ENCODE data around the gene MMS19. TPM values are rescaled to one million over a fixed set of nuclear protein-coding genes. Genes with fewer than 3 reads are reported as not detected.

The MMS19 gene
- total RNA-seq, 1 donor from 2014 or later, result 88.1 TPM

DNA sequence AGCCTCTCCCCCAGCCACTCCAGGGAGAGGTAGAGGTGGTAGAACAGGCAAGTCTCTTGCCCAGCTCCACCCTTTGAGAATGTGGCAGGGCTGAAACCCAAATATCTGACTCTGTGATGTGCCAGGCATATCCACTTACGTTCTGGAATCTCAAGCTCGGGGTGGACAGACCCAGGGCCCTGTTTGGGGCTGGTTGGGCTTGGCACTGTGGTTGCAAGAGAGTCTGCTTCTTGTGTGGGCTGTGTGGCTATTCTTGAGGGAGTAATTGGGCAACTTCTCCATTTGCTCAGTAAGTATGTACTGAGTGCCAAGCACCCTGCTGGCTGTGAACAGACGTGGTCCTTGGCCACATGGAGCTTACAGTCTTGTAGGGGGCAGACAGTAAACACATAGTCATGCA lies 5.2 kb upstream of the MMS19 start:
- DNase-seq (ENCODE audit: low spot score in 2 of 2, unreplicated experiment in 2 of 2), result no peak
- Mint-ChIP-seq H3K4me1 (peaks cover 26% of the 10 kb centered on the region), H3K27me3 (ENCODE audit: low read depth) (peaks cover 24% of the 10 kb centered on the region), H3K36me3 (no peaks in the 10 kb centered on the region), H3K9me3 (no peaks in the 10 kb centered on the region), H3K27ac (no peak overlapping the region), H3K4me3 (no peak overlapping the region)
- TF ChIP-seq CTCF (IDR thresholded peaks at IDR 0.05; ENCODE audit: unreplicated experiment), result no peak

GRCh38 chr10:97502916-97503315 lies 4.7 kb upstream of the MMS19 start:
- Mint-ChIP-seq H3K9me3 (no peaks in the 10 kb centered on the region), H3K27ac (no peak overlapping the region), H3K4me1 (peaks cover 28% of the 10 kb centered on the region), H3K27me3 (ENCODE audit: low read depth) (peaks cover 24% of the 10 kb centered on the region), H3K36me3 (no peaks in the 10 kb centered on the region), H3K4me3 (no peak overlapping the region)
- no peak for TF ChIP-seq CTCF (IDR thresholded peaks at IDR 0.05; ENCODE audit: unreplicated experiment)
- DNase-seq (ENCODE audit: low spot score in 2 of 2, unreplicated experiment in 2 of 2), result no peak

DNA sequence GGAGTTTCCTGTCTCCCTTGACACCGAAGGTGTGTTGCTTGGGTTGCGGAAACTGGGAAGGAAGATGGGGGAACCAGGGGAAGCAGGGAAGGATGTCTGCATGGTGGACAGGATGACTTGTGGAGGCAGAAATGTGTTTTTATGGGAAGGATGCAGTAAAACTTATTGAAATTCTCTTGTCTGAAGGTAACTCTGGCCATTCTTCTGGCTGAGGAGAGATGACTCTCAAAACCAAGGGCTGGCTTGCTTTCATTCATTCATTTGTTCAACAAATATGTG lies 2.0 kb upstream of the MMS19 start:
- Mint-ChIP-seq H3K36me3 (no peaks in the 10 kb centered on the region), H3K9me3 (no peaks in the 10 kb centered on the region), H3K27ac (no peak overlapping the region), H3K27me3 (ENCODE audit: low read depth) (peaks cover 24% of the 10 kb centered on the region), H3K4me1 (peaks cover 46% of the 10 kb centered on the region), H3K4me3 (peak overlapping the region; percentile 69)
- no peak for DNase-seq (ENCODE audit: low spot score in 2 of 2, unreplicated experiment in 2 of 2)
- no peak for TF ChIP-seq CTCF (IDR thresholded peaks at IDR 0.05; ENCODE audit: unreplicated experiment)

DNA sequence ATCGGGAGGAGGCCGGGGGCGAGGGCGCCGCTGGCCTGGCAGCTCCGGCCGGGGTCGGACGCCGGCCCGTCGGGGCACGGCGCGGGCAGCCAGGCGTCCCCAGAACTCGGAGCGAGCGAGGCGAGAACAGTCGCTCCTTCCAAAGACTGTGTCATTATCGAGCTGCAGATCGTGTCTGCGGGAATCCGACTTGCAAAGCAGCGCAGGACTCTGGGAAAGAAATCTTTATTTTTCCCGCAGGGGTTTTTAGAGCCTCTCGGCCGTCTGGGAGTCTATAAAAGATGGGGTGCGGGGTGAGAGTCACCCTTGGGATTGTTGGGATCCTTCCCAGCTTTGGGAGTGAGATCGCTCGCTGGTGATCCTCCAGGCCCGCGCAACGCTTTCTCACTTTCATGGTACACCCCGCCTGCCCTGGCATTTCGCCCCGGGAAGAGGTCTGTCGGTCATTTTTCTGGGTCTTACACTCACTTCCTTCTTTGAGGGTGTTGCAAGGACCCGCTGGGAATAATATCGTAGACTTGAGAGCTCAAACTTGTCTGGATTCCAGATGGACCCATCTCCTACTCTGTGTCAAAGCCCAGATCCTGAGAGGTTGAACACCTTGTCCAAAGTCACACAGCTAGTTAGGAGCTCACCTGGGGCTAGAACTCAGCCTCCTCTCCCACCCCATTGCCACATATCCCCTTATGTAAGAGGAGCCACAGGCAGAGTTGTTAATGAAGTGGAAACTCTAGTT lies 1.5 kb upstream of the MMS19 start:
- H3K27ac Mint-ChIP-seq, result no peak overlapping the region
- peaks cover 24% of the 10 kb centered on the region for H3K27me3 Mint-ChIP-seq (ENCODE audit: low read depth)
- no peaks in the 10 kb centered on the region for H3K36me3 Mint-ChIP-seq
- no peaks in the 10 kb centered on the region for H3K9me3 Mint-ChIP-seq
- DNase-seq (ENCODE audit: low spot score in 2 of 2, unreplicated experiment in 2 of 2), result no peak
- peaks cover 51% of the 10 kb centered on the region for H3K4me1 Mint-ChIP-seq
- no peak for TF ChIP-seq CTCF (IDR thresholded peaks at IDR 0.05; ENCODE audit: unreplicated experiment)
- H3K4me3 Mint-ChIP-seq, result peak overlapping the region; percentile 69

- peak within 1 kb of the TSS; percentile 91 for H3K27ac Mint-ChIP-seq
- H3K4me3 Mint-ChIP-seq, result peak within 1 kb of the TSS; percentile 97
- peaks cover 57% of the 10 kb centered on the region for H3K4me1 Mint-ChIP-seq
- H3K36me3 Mint-ChIP-seq, result peaks cover under 1% of the 10 kb centered on the region
- no peaks in the 10 kb centered on the region for H3K9me3 Mint-ChIP-seq
- peak; percentile 40 to 67 for DNase-seq (ENCODE audit: low spot score in 2 of 2, unreplicated experiment in 2 of 2)
- TF ChIP-seq CTCF (IDR thresholded peaks at IDR 0.05; ENCODE audit: unreplicated experiment), result no peak
- H3K27me3 Mint-ChIP-seq (ENCODE audit: low read depth), result peaks cover 24% of the 10 kb centered on the region
Observed at GRCh38 chr10:97498841-97499560, 779 bp upstream of the MMS19 start, which contains the start of gene UBTD1. Gene UBTD1, plus strand, starts transcription at chr10:97498924. Its CDS starts 280 bp downstream, at chr10:97499204.

Measured in mesothelial cell of epicardium (in vitro differentiated cells).